Thymus (tissue), 11 donors: ENCODE results near the gene LCMT2. TPM values are rescaled to one million over a fixed set of nuclear protein-coding genes. Genes with fewer than 3 reads are reported as not detected.

Experiments used
- DNase-seq, 9 donors: peaks; one replicate each; pipeline ENCODE4 v3.0.0-alpha.2; 2013; ENCODE audit warnings: low spot score in 9 of 9, low read depth in 6 of 9, missing footprints in 1 of 9
- H3K27ac ChIP-seq, 2 donors: one replicate each; pipeline ENCODE4 v1.5.1; 2013; ENCODE audit warnings: control low read depth in 1 of 2, low read depth in 1 of 2, low read length in 1 of 2, mild to moderate bottlenecking in 1 of 2, moderate library complexity in 1 of 2
- H3K27me3 ChIP-seq, 2 donors: one replicate each; pipeline ENCODE4 v1.5.1; 2013; ENCODE audit warnings: low read length in 1 of 2; ENCODE audit not compliant: control insufficient read depth in 2 of 2, insufficient read depth in 1 of 2
- H3K36me3 ChIP-seq, 2 donors: one replicate each; pipeline ENCODE4 v1.5.1; 2013; ENCODE audit warnings: low read length in 1 of 2, mild to moderate bottlenecking in 1 of 2, moderate library complexity in 1 of 2; ENCODE audit not compliant: control insufficient read depth in 2 of 2, insufficient read depth in 2 of 2
- H3K4me1 ChIP-seq, 2 donors: one replicate each; pipeline ENCODE4 v1.5.1; 2013; ENCODE audit warnings: low read length in 2 of 2; ENCODE audit not compliant: control insufficient read depth in 2 of 2, insufficient read depth in 2 of 2
- H3K4me3 ChIP-seq, 2 donors: one replicate each; pipeline ENCODE4 v1.5.1; 2013; ENCODE audit warnings: low read length in 2 of 2, control low read depth in 1 of 2, mild to moderate bottlenecking in 1 of 2
- H3K9me3 ChIP-seq, 2 donors: one replicate each; pipeline ENCODE4 v1.5.1; 2013; ENCODE audit warnings: low read length in 1 of 2, mild to moderate bottlenecking in 1 of 2; ENCODE audit not compliant: control insufficient read depth in 2 of 2, insufficient read depth in 1 of 2
- WGBS: extraction: QIAGEN DNeasy Blood & Tissue Kit; methylation state at CpG from one replicate; pipeline ENCODE4 v1.1.7; 2013; 5-methylcytosine and 5-hydroxymethylcytosine counted together
- polyA plus RNA-seq: library from polyadenylated mRNA; stranded (reverse); fragments of 200-250 nt; gene quantifications from one replicate; pipeline ENCODE4 v1.2.3, GENCODE V29; 2013
- total RNA-seq: library from RNA; stranded (reverse); fragments of 120-200 nt; gene quantifications from one replicate; pipeline ENCODE4 v1.2.4, GENCODE V29; 2013
- donor health status: healthy.

The LCMT2 gene
- total and polyA plus RNA-seq, 2 donors = 5.9 to 11.3 TPM

DNA sequence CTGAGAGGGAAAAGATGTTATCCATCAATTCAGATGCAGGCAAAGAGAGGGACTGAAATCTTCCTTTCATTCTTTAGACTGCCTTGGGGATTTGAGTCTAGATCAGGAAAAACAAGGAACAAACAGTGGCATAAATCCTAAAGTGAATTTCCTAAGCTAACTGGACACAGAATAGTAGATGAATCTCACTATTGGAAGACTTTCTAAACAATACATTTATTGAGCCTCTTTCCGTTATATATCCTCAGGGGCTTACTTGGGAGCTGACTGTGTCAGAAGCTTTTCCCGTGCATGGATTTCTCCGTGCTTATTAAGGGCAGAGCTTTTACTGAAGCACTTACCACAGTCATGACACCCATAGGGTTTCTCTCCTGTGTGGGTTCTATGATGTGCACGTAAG lies 30.4 kb upstream of the LCMT2 start:
- Histone ChIP-seq H3K4me1 (no peaks in the 10 kb centered on the region), H3K27ac (no peak overlapping the region), H3K4me3 (no peak overlapping the region), H3K9me3 (peaks cover 8 to 26% of the 10 kb centered on the region in 2 donors), H3K27me3 (no peaks in the 10 kb centered on the region), H3K36me3 (peaks cover 36 to 64% of the 10 kb centered on the region in 2 donors)
- DNase-seq = no peak
- 87% methylated on average over 4 of the region's 4 CpGs for WGBS

DNA sequence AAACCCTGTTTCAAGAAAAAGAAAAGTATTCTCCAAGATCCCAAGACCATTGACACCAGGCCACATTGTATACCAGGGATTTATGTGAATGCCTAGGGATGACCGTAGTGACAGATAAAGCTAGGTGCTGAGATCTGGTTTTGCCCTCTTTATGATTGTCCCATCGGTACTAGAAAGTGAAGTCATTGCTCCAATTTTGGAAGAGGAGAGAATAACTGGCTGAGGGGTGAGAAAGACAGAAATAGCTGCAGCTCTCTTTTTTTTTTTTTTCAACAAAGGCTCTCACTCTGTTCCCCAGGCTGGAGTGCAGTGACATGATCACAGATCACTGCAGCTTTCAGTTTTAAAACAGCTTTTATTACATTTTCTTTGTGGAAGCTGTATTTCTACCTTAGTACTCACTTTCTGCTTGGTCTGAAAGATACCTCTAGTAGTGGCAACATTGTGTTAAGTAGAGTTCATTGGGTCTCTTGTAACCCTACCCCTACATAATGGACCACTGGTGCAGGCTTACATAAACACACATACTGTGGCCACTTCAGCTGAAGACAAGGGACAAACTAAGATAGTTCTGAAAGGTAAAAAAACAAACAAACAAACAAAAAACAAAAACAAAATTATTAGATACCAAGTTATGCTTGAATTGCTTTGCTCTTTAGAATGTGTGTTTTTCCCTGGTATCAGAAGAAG lies 22.5 kb upstream of the LCMT2 start:
- H3K27ac ChIP-seq = no peak overlapping the region
- peaks cover 2 to 4% of the 10 kb centered on the region in 2 donors for H3K4me1 ChIP-seq
- 88% methylated on average over 2 of the region's 2 CpGs for WGBS
- H3K27me3 ChIP-seq = no peaks in the 10 kb centered on the region
- DNase-seq = no peak
- H3K36me3 ChIP-seq = peaks cover 12 to 19% of the 10 kb centered on the region in 2 donors
- H3K9me3 ChIP-seq = no peaks in the 10 kb centered on the region
- H3K4me3 ChIP-seq = no peak overlapping the region

DNA sequence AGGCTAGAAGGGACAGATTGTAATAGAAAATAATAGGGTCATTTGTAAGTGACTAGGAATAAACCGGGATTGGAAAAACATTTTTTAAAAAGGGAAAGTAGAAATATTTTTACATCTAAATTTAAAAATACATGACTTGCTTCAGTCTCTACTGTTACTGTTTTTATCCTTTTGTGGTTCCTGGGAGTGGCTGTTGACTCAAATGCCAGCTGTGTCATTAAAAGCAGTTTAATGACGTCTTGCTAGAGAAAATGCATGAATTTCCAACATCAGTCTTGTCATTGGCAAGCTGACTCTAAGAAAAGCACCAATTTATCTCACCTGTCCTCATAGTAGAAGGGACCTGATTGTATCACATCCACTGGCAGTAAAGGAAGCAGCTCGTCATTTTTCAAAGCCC lies 16.7 kb upstream of the LCMT2 start:
- 98% methylated on average over 3 of the region's 3 CpGs for WGBS
- Histone ChIP-seq H3K9me3 (no peaks in the 10 kb centered on the region), H3K4me3 (no peak overlapping the region), H3K27me3 (no peaks in the 10 kb centered on the region), H3K4me1 (no peaks in the 10 kb centered on the region), H3K27ac (no peak overlapping the region), H3K36me3 (peaks cover 9% of the 10 kb centered on the region in 2 donors)
- DNase-seq = no peak

DNA sequence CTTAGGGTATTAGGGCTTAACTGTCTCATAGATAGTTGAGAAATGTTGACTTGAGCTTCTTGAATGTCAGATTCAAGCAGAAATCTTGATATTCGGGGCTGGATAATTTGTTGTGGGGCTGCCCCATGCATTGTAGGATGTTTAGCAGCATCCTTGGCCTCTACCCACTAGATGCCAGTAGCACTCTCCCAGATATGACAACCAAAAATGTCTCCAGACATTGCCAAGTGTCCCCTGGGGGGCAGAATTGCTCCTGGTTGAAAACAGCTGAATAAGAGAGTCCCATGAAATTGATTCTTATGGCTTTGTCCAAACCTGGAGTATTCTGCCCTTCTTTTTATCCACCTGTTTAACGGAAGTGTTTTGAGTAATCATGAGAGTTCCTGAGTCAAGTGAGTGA lies 15.9 kb upstream of the LCMT2 start:
- WGBS = 97% methylated on average over 2 of the region's 2 CpGs
- Histone ChIP-seq H3K27me3 (no peaks in the 10 kb centered on the region), H3K4me3 (no peak overlapping the region), H3K4me1 (no peaks in the 10 kb centered on the region), H3K36me3 (peaks cover 8 to 9% of the 10 kb centered on the region in 2 donors), H3K9me3 (no peaks in the 10 kb centered on the region), H3K27ac (no peak overlapping the region)
- peak in 1 of 9 donors; percentile 13 for DNase-seq

DNA sequence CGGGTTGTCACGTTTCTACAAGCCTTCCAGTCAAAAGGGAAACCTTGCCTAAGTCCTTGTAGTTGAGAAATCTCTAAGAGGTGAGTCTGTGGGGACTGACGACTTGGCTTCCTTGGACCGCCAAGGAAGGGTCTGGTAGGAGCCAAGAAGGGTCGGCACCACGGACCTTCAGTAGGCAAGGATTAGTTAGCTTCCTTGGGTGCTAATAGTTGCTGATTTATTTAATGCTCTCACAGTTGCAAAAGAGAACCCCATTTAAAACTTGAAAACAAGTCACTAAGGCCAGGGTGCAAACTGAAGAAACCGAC lies 361 bp upstream of the LCMT2 start:
- 4% methylated on average over 7 of the region's 7 CpGs for WGBS

DNA sequence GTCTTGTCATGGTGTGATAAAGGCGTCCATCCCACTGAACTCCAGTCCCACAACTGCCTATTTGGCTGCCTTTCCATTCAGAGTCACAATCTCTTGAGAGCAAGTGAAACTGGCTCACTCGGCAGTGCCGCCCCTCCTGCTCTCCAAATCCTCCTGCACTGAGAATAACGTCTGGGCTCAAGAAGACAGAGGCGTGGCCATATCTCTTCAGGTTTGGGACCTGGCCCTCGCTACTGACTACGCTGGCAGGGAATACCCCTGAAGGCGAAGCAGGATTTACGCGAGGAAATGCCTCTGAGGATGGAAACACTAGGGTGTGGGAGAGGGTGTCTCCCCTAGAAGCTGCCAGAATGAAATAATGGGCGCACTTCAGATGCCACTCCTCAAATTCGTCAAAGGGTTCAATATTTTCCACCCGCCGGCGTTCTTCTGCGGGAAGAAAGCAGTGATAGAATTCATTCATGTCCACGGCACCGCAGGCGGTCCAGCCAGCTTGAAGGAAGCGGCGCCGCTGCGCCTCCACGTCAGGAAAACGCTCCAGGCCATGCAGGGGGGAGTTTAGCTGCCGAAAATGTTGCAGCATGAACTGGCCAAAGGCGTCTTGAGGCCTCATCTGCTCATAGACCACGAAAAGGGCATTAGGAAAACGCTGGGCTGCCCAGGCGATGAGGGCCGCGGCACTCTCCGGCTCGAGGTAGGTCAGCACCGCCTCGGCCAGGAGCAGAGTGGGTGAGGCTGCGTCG lies 985 bp downstream of the LCMT2 start:
- Histone ChIP-seq H3K4me3 (peak overlapping the region; percentile 65 to 74), H3K9me3 (peaks cover 0 to 7% of the 10 kb centered on the region in 2 donors), H3K27me3 (peaks cover 0 to 3% of the 10 kb centered on the region in 2 donors), H3K36me3 (peaks cover 0 to 2% of the 10 kb centered on the region in 2 donors), H3K27ac (peak overlapping the region; percentile 97), H3K4me1 (peaks cover 19 to 22% of the 10 kb centered on the region in 2 donors)
- DNase-seq = peak in 2 of 9 donors; percentile 3 to 7
- 37% methylated on average over 38 of the region's 38 CpGs for WGBS

More for the DNA sequence above, 361 bp upstream of the LCMT2 start:
- Histone ChIP-seq H3K36me3 (peaks cover 0 to 2% of the 10 kb centered on the region in 2 donors), H3K4me3 (peak overlapping the region; percentile 65 to 74), H3K27ac (peak overlapping the region; percentile 97), H3K4me1 (peaks cover 19 to 22% of the 10 kb centered on the region in 2 donors), H3K9me3 (peaks cover 0 to 7% of the 10 kb centered on the region in 2 donors), H3K27me3 (peaks cover 0 to 3% of the 10 kb centered on the region in 2 donors)
- no peak for DNase-seq

DNA sequence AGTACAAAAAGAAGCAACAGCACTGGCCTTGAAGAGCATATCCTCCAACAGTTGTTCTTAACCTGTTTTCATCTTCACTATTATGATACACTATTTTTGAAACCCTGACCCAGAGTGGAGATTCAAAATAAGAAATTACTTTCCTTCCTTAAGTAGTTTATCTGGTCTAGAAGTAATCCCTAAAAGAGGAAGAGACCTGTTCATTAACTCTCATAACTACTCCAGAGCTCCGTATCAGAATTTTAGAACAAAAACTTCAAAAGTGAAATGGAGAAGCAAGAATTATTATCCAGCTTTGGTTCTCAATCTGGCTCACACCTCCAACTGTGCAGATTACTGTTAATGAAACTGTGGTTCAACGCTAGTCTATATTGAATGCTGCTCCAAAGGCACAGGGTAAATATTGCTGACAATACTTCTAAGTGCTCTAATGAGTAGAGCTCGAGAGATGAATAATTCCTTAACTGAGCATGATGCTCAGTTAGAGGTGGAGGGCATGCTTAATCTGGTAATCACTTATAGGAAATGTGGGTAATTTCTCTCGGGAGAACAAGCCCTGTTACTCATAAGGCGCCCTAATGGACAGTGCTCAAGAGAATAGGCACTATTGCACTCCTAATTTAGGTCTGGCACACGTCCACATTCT lies 5.2 kb downstream of the LCMT2 start:
- no peak overlapping the region for H3K4me3 ChIP-seq
- DNase-seq = peak in 1 of 9 donors; percentile 5
- H3K27ac ChIP-seq = no peak overlapping the region
- 90% methylated on average over 6 of the region's 6 CpGs for WGBS
- H3K4me1 ChIP-seq = peaks cover 15% of the 10 kb centered on the region in 2 donors
- peaks cover 0 to 7% of the 10 kb centered on the region in 2 donors for H3K9me3 ChIP-seq
- peaks cover 0 to 4% of the 10 kb centered on the region in 2 donors for H3K27me3 ChIP-seq
- H3K36me3 ChIP-seq = peaks cover 0 to 2% of the 10 kb centered on the region in 2 donors

DNA sequence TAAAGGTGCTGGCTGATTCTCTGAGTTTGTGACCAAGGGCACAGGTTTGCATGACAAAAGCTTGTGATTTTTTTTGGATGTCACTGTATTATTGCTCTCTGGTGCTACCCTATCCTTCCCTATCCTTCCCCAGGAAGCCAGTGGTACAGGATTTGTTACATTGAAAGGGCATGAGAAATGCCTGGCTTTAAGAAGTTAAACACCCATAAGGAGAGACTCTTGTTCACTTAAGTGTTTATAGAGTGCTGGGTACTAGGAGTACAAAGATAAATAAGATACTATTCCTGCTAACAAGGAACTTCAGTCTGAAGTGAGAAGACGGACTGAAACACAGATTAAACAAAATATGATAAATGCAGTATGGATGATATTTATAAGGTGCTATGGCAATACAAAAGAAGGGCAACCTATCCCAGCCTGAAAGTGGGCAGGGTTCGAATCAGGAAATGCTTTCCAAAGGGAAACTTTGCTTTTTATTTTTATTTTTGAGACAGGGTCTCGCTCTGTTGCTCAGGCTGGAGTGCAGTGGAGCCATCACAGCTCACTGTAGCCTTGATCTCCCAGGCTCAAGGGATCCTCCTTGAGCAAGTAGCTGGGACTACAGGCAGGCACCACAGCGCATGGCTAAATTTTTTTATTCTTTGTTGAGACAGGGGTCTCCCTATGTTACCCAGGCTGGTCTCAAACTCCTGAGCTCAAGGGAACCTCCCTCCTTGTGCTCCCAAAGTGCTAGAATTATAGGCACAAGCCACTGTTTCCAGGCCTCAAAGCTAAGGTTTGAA lies 11.2 kb downstream of the LCMT2 start:
- Histone ChIP-seq H3K4me1 (no peaks in the 10 kb centered on the region), H3K9me3 (no peaks in the 10 kb centered on the region), H3K36me3 (no peaks in the 10 kb centered on the region), H3K4me3 (no peak overlapping the region), H3K27ac (no peak overlapping the region), H3K27me3 (peaks cover 0 to 4% of the 10 kb centered on the region in 2 donors)
- WGBS = 97% methylated on average over 4 of the region's 4 CpGs
- no peak for DNase-seq
